Uterus (tissue), 2 donors: ENCODE measurements around the gene UTP14C.

Source experiments
- CTCF ChIP-seq, 4 experiments: fragments of 200-600 bp in 2 of 4; fragments of 450-650 bp in 2 of 4; sonication (generic) in 2 of 4; IDR thresholded peaks; one replicate each; pipeline ENCODE4 v1.5.1; 2016 to 2019; ENCODE audit warnings: antibody characterized with exemption in 4 of 4, mild to moderate bottlenecking in 2 of 4, moderate library complexity in 1 of 4
- POLR2A ChIP-seq, 2 donors: fragments of 450-650 bp; IDR thresholded peaks; one replicate each; pipeline ENCODE4 v1.6.1; 2016; ENCODE audit warnings: antibody characterized with exemption in 2 of 2, mild to moderate bottlenecking in 1 of 2, moderate library complexity in 1 of 2

DNA sequence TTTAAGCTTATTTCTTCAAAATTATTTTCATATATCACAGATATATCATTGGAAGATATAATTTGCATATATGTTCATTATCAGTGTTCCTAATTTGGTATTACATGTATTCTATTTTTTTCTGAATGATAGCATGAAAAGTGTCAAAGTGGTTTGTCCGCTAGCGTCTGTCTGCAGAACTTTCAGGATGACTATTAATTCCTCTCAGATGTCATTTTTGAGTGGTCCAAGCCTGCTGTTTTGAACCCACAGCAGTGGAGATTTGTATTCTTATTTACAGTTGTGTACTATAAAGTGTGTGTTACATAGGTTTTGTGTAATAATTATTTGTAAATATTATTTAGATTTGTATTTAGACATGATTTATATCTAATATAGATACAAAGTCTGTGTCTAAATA is 8.5 kb downstream of the UTP14C start:
- TF ChIP-seq CTCF (IDR thresholded peaks at IDR 0.05), result no peak
- TF ChIP-seq POLR2A (IDR thresholded peaks at IDR 0.05), result no peak
